GM10266 (cell line): ENCODE results near the gene PDS5B.

ENCODE experiments used
- DNase-seq: peaks from one replicate; pipeline ENCODE4 v3.0.0; 2012; ENCODE audit errors: extremely low spot score
- CTCF ChIP-seq: IDR thresholded peaks from 2 replicates; pipeline ENCODE4 v1.5.1; 2012; ENCODE audit warnings: mild to moderate bottlenecking, low read depth; ENCODE audit not compliant: control insufficient read depth, insufficient read depth; ENCODE audit errors: missing control alignments

PDS5B gene

GRCh38 chr13:32581177-32581786, 5.0 kb upstream of the PDS5B start:
- DNase-seq, result peak; percentile 27
- TF ChIP-seq CTCF, result peak; percentile 52

GRCh38 chr13:32582281-32582680, 4.0 kb upstream of the PDS5B start:
- TF ChIP-seq CTCF, result no peak
- no peak for DNase-seq

GRCh38 chr13:32582991-32583390, 3.3 kb upstream of the PDS5B start:
- TF ChIP-seq CTCF, result no peak
- no peak for DNase-seq

GRCh38 chr13:32585550-32586079, 637 bp upstream of the PDS5B start:
- no peak for TF ChIP-seq CTCF
- no peak for DNase-seq

GRCh38 chr13:32587011-32587810, 959 bp downstream of the PDS5B start:
- TF ChIP-seq CTCF, result peak; percentile 57
- peak; percentile 82 for DNase-seq

- no peak for DNase-seq
- TF ChIP-seq CTCF, result no peak
Measured at GRCh38 chr13:32587811-32588170, 1.5 kb downstream of the PDS5B start.

GRCh38 chr13:32588736-32589135, 2.5 kb downstream of the PDS5B start:
- DNase-seq, result no peak
- no peak for TF ChIP-seq CTCF
